SK-N-DZ (cell line): ENCODE data around the gene ALOX5.

ENCODE experiments used
- DNase-seq: peaks from one replicate; pipeline ENCODE4 v3.0.0-alpha.2; 2015; ENCODE audit warnings: low spot score

Gene ALOX5

DNA sequence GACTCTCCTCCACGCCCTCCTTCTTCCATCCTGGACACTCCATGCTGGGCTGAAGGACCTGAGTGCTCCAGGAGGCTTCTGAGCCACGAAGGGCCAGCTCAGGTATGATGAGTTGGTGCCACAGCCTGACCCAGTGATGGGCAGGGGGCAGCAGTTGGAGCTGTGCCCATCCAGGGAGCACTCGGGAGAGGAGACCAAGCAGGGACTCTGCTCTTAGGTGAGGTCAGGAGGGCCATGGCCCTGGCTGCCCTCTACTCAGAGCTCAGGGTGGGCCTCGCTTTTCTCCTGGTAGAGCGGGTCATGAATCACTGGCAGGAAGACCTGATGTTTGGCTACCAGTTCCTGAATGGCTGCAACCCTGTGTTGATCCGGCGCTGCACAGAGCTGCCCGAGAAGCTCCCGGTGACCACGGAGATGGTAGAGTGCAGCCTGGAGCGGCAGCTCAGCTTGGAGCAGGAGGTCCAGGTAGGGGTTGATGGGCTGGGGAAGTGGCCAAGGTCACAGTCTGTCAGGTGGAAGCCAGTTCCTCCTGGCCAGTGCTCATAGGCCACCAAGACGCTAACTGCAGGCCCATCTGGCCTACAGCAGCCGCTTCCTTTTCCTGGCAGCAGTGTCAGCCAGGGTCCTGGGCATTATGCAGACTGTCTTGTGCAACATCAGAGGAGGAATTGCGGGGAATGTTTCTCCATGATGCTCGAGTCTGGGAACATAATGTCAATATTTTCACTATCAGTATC is 50.8 kb downstream of the ALOX5 start:
- DNase-seq = no peak

DNA sequence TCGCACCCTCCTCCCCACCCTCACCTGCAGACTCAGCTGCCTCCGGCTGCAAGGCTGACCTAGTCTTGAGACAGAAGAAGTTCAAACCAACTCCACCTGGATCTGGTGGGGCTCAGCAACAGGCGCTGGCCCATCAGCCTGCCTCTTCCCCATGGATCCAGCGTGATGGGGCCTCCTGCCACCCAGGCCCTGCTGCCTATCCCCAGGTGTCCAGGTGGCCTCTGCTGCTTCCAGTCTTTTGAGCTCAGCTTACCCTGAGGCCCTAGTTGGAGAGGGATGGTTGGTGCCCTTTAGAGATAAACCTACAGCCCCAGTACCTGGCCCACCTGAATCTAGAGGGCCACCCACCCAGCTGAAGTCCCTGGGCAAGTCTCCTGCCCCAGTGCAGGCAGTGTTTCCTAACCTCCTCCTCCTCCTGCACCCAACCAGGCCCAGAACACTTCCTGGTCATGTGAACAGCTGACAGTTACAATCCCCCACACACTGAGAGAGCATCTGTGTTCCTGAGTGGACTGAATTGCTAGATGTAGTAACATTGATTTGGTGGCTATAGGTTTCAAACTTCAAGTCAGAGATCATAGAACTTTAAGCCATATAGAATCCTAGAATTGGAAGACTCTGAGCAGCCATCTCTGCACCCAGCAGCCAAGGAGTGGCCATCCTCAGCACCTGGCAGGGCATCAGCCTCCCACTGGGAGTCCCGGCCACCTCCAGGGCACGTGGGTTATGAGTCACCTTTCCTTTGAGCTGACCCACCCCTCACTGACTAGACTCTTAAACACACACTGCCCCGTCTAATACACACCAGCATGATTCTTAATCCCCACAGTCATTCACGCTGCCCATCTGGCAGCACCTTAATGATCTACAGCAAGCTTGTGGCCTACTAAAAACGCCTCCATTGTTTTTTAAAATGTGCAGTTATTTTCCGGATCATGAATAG is 51.9 kb downstream of the ALOX5 start:
- DNase-seq = no peak

DNA sequence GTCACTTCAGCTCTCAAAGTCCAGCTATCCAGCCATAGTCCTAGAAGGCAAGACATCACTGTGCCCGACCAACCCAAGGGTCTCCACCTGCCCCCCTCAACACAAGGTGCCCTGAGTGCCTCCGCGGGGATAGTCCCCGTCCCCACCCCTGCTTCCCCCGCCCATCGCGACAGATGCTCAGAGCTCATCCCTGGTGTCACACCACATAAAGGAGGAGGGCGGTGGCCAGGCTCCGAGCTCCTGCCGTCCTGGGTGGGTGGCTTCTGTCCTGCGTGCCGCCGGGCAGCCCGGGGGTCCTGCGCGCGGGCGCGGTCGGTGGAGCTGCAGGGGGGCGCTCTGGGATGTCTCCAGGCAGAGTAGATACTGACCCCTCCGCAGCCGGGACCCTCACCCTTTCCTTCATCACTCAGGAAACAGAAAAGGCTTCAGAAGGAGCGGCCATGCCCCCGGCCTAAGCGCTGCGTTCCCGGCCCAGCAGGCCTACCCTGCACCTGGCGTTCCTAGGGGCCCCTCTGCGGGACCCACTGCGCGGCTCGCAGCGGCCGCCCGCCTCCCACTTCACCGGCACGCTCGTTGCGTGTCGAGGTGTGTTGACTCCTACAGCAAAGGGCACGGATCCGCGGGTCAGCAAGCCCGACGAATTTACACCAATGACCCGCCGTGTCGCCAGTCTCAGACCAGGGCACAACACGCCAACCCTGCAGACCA is 53.4 kb downstream of the ALOX5 start:
- no peak for DNase-seq

DNA sequence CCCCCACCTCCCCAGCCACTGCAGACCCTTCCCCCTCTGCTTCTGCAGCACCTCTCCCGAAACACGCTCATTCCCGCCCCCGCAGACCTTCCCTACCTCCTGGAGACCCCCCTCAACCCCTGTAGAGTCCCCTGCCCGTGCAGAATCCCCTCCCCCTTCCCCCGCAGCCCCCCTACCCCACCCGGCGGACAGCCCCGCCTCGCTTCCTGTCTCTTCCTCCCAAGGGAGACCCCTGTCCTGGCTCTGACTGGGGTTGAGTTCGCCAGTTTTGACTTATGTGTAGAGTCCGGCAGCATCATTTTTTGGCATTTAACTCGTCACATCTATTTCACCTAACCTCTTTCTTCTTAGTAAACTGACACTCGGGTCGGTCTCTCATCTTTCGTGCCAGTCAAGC is 54.0 kb downstream of the ALOX5 start:
- DNase-seq = no peak

DNA sequence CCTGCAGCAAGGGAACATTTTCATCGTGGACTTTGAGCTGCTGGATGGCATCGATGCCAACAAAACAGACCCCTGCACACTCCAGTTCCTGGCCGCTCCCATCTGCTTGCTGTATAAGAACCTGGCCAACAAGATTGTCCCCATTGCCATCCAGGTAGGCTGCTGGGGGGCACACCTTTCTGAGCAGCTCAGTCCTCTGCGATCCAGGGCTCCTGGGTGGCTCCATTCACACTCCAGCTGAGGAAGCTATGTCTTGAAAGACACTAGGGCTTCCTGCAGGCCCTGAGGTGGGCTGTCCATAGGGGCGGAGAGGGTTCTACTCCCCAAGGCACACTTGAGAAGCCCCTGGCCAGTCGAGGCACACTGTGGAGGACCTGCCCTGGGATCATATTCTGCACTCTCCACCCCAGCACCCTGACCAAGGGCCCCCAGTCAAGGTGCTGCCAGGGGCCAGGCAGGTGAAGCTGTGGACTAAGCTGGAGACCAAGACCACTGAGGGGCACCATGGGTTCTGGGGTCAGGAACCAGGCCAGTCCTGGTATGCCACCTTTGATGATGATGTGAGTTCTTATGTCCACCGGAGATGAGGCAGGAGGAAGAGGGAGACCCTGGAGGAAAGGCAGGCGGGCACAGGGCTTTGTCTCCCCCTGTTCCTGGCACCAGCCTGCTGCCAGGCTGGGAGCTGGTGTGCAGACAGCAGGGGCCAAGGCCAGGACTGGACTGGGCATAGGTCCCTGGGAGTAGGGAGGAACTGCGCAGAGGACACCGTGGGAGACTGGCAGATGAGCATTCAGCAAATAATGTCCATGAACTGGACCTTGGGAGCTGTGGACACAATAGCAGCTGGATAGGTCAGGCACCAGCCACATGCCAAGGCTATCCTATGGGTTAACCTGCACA is 54.8 kb downstream of the ALOX5 start:
- DNase-seq = no peak

DNA sequence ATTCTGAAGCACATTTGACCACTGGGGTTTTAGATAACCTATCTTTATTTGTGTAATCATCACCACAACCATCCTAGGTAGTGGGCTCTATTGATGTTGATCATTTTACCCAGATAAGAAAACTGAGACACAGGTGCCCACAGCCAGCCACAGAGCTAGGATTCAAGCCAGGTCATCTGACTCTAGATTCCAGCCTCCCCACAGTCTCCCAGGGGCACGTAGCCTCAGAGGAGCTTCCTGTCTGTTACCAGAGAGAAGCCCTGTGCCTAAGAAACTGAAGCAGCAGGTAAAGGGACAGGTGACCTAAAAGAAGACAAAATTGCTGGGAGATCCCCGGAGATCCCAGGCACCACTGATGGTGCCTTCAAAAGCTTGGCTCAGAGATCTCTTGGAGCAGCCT is 55.8 kb downstream of the ALOX5 start:
- no peak for DNase-seq

DNA sequence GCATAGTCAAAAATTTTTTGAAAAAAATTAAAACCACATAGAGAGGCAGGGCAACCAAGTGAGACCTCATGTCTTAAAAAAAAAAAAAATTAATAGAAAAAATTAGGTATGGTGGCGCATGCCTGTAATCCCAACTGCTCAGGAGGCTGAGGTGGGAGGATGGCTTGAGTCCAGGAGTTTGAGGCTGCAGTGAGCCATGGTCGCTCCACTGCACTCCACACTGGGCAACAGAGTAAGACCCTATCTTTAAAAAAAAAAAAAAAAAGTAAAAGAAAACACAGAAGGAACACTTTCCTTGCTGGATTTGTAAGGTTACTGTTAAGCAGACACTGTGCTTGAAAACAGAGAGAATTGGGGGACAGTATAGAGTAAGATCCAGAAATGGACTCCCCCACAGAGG is 58.1 kb downstream of the ALOX5 start:
- DNase-seq = no peak

DNA sequence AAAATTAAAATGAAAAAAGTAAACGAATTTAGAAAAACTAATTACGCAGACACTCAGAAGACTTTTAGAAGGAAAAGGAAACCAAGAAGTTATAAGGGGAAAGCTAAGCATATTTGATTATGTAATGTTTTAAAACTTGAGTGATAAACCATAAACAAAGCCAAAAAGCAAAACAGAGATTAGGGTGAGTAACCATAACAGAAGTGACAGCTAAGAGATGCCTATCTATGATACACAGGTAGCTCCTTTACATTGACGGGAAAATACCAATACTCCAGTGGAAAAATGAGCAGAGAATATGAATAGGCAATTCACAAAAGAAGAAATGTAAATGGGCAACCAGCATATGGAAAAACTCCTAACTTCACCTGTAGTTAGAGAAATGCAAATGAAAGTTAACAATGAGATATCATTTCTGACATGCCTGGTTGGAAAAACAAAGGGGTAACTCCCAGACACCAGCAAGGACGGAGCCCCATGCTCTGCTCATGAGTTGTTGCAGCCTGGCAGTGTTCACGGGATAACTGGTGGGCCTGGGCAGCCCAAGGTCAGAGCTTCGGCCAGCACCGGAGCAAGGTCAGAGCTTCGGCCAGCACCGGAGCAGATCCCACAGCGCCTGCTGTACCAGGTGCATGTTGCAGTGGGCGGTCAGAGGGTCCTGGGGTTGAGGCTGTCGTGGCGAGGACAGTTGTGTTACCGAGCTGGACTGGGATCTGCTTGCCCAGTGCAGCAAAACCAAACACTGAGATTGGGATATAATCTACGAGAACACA is 58.9 kb downstream of the ALOX5 start:
- DNase-seq = no peak

DNA sequence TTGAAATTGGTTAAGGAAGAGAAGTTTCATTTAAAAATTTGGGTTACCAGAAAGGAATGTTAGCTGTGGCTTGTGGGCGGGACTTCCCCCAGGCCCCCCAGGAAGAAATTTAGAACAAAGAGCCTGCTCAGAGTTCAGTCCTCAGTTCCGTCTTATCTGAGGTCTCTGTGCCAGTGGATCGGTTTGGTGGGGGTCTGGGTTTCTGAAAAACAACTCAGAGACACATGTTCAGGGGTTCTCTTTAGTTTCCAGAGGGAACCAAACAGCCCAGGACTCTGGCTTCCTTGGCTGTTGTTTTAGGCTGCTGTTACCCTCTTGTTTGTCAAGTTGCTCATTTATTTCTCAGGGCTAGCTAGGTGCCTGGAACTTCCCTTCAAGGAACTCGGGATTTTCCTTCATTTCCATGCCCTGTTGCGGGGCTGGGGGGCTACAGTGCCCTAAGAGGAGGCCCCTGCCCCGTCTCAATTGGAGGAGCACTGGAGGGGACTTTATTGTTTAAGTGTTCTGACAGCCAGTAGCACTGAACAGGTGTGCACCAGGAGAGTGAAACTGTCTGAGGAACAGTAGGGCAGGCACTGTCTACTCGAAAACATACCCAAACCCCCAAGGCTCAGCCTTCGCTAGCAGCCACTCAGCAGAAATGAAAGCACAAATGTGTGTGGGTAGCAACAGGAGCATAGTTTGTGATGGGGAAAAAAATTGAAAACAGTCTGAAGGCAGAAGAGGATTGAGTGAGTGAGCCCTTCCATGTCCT is 59.9 kb downstream of the ALOX5 start:
- DNase-seq = no peak

DNA sequence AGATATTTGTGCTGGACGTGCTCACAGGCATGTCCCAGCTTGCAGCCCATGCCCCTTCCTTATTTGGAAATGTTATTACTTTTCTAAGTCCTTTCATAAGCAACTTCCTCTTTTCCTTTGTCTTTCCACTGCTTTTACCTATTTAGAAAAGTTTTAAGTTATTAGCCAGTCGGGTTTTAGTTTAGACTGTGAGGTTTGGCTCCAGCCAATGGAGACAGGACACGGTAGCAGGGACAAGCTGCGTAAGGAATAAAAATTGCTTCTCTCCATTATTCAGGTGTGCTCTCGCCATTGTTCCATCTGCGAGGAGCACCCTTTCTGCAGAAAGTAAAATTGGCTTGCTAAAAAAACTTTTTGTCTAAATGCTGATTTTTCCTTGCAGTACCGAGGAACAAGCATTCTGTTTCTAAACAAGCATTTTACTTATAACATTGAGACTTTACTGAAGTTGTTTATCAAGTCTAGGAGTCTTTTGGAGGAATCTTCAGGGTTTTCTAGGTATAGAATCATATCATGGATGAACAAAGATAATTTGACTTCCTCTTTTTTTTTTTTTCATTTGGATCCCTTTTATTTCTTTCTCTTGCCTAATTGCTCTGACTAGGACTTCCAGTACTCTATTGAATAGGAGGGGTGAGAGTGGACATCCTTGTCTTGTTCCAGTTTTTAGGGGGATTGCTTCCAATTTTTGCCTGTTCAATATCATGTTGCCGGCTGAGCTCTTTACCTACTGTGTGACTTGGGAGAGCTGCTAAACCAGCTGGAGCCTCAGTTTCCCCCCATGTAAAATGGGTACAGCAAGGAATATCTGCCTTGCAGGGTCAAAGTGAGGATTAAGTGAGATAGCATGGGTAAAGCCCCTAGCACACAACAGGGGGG is 63.8 kb downstream of the ALOX5 start:
- DNase-seq = no peak

DNA sequence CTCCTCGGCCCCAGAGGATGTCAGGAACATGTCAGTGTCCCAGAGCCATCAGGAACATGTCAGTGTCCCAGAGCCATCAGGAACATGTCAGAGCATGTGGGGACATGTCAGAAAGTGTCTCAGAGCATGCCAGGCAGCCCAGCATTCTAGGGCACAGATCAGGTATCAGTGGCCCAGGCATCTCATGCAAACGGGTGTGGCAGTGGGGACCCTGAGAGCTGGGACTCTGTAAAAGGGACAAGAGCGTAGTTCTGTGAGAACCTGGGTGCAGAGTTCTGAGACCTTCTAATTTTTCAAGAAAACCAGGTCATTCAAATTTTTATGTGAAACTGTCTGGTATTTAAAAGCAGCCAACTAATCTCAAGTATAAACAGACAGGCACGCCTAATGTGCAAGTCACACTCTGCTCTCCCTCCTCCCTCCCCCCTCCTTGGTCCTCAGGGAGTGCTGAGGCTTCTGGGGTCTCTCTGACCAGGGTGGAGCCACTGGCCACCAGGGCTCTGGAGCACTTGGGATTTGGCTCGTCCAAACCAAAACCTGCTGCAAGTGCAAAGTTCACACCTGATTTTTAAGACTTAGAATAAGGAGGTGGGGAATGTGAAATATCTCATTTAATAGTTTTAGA is 64.6 kb downstream of the ALOX5 start:
- DNase-seq = no peak

DNA sequence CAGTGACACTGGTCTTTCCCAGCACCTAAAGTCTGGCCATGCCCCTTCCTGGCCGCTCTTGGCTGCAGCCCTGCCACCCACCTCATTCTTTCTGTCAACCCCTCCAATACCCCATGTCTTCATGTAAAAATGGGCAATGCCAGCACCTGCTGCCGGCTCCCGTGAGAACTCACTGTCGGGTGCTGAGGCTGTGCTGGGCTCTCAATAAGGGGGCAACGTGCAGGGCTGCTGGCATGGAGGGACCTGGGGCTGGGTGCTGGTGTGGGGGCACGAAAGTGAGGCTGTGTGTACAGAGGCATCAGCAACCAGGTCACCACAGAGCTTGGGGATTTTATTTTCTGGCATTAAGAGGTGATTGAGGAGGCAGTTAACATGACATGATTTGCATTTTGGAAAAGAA is 65.3 kb downstream of the ALOX5 start:
- DNase-seq = no peak

DNA sequence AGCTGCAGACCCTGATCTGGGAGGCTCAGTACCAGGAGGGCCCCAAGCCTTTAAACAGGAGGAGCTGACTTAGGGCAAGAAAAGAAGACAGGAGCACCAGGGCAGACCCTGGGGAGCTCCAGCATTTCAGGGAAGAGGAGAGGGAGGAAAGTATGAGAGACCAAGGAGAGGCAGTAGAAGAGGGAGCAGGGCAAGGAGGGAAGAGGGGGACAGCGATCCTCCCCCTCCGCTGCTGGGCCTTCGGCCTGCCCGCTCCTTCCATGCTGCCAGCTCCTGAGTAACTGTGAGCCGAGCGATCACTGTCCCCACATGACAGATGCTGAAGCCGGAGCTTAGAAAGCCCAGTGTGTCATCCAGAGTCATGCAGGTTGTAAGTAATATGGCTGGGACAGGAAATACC is 65.9 kb downstream of the ALOX5 start:
- DNase-seq = no peak

DNA sequence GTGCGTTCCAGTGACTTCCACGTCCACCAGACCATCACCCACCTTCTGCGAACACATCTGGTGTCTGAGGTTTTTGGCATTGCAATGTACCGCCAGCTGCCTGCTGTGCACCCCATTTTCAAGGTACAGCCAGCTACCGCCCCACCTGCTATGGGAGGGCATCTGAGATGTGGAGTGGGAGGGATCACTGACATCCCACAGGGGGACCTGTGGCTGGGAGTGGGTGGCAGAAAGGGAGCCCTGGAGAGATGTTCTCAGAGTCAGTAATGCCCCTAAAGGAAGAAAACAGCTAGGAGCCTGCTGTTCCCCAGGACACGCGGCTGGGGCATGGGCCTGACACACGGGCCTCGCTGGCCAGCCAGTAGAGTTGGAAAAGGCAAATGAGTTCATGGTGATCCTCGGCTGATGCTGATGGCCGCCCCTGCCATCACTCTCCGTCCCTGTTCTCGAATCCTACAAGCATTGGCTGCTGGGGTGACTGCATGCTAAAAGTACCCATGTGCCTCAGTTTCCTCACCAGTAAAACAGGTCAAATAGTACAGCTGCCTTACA is 66.6 kb downstream of the ALOX5 start:
- no peak for DNase-seq

DNA sequence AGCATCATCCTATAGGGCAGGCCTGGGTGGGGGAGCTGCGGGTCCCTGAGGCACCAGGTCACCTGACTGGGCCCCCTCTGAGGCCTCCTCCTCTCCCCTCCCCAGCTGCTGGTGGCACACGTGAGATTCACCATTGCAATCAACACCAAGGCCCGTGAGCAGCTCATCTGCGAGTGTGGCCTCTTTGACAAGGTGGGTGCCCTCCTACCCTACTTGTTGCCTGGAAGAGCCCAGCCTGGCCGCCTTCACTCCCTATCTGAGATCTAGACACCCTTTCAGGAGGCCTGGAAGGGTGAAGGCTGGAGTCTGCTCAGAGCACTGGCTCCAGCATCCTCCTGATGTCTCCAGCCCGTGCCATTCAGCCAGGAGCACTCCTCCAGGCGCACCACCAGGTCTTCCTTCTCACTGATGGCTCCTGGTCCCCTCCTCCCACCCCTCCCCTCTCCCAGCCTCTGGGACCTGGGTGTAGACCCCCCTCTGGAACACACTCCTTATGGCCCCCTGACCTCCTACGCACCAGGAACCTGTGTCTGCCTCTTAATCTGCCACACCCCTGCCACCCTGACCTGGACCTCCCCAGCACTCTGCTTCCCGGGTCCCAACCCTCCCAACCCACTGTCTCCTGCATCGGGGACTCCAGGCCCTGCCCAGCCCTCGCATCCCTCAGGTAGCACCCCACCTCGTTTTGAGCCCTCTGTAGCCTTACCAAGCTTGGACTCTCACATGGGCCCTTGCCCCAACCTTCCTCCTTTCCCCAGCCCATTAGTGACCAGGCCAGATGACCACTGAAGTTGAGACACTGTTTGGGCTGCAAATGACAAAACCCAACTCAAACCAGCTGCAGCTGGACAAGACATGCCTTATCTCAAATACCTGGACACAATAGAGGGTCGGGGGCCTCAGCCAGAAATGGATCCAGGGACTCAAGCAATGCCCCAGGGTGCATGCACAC is 67.5 kb downstream of the ALOX5 start:
- no peak for DNase-seq

DNA sequence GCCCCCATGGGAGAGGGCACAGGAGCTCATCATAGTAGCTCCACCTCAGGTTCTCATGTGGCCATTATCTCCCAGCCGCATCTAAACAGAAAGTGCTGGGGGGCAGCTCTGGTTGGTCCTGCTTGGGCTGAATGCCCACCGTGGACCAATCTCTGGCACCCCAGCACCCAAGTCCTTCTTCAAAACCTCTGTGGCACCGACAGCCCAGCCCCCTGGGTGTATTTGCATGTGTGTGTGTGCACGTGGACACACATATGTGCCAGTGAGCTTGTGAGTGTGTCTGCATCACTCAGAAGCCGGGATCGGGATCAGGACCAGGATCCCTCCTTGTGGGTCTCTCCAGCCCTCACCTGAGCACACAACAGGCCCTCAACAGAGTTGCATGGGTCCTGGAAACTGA is 68.2 kb downstream of the ALOX5 start:
- no peak for DNase-seq

DNA sequence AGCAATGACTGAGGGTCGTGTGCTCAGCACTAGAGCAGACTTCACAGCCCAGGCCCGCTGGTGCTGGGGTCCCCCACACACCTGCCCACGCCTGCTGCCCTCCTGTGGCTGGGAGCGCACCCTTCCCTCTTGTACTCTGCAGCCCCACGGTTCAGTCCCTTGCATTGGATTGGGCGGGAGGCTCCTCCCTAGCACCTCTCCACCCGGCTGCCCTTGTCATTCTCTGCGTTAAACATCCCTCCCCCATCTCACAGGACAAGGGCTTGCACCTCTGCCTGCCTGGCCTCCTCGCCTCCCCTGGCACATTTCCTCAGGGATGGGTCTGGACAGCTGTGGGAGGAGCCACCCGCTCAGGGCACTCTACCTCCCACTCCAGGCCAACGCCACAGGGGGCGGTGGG is 68.6 kb downstream of the ALOX5 start:
- DNase-seq = no peak
